Peyer's patch (tissue), 4 donors: ENCODE data around the gene RAB20.

ENCODE experiments used
- POLR2A ChIP-seq, 2 donors: fragments of 450-650 bp; IDR thresholded peaks; one replicate each; pipeline ENCODE4 v1.5.1; 2017; ENCODE audit warnings: antibody characterized with exemption in 2 of 2, mild to moderate bottlenecking in 2 of 2, moderate library complexity in 2 of 2
- TF ChIP-seq, protein P1 (sequence below), 6 experiments: fragments of 450-650 bp in 4 of 6; fragments of 200-600 bp in 2 of 6; sonication (generic) in 1 of 6; IDR thresholded peaks; one replicate each; pipeline ENCODE4 v1.5.1; 2017 to 2019; ENCODE audit warnings: antibody characterized with exemption in 6 of 6, mild to moderate bottlenecking in 3 of 6, moderate library complexity in 1 of 6

DNA sequence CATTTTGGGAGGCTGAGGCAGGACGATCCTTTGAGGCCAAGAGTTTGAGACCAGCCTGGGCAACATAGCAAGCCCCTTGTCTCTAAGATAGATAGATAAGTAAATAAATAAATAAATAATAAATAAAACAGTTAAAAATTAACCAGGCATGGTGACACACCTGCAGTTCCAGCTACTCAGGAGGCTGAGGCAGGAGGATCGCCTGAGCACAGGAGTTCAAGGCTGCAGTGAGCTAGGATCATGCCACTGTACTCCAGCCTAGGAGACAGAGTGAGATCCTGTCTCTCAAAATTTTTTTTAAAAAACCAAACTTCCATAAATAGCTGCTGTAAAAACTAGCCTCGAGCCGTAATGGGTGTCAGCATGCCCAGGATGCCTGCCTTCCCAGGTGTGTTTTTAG is 39.5 kb upstream of the RAB20 start:
- TF ChIP-seq, protein P1, sequence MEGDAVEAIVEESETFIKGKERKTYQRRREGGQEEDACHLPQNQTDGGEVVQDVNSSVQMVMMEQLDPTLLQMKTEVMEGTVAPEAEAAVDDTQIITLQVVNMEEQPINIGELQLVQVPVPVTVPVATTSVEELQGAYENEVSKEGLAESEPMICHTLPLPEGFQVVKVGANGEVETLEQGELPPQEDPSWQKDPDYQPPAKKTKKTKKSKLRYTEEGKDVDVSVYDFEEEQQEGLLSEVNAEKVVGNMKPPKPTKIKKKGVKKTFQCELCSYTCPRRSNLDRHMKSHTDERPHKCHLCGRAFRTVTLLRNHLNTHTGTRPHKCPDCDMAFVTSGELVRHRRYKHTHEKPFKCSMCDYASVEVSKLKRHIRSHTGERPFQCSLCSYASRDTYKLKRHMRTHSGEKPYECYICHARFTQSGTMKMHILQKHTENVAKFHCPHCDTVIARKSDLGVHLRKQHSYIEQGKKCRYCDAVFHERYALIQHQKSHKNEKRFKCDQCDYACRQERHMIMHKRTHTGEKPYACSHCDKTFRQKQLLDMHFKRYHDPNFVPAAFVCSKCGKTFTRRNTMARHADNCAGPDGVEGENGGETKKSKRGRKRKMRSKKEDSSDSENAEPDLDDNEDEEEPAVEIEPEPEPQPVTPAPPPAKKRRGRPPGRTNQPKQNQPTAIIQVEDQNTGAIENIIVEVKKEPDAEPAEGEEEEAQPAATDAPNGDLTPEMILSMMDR (IDR thresholded peaks at IDR 0.05), result no peak
- TF ChIP-seq POLR2A (IDR thresholded peaks at IDR 0.05), result no peak
